Activated T-cell treated with anti-CD3 and anti-CD28 coated beads, Interleukin-2, amount 50 U/mL, for 4 hours (primary cell): ENCODE results near the gene RAD51B. TPM values are rescaled to one million over a fixed set of nuclear protein-coding genes. Genes with fewer than 3 reads are reported as not detected.
"Not testable (repeated sequence)": the region's sequence is repeated elsewhere in the genome, so short reads cannot be mapped to it uniquely, and the experiment has no call there.

Experiments
- ATAC-seq, 2 donors: fragments of 200-7000 bp; cut with Tn5 transposase; one replicate each; pipeline ENCODE4 v1.10.0; 2021
- DNase-seq: peaks from one replicate; pipeline ENCODE4 v3.0.0-alpha.2; 2020
- H3K27me3 Mint-ChIP-seq: one replicate; pipeline ENCODE4 v1.8.0; 2021; ENCODE audit warnings: low read depth, mixed read lengths
- H3K36me3 Mint-ChIP-seq: one replicate; pipeline ENCODE4 v1.8.0; 2022; ENCODE audit warnings: mixed read lengths; ENCODE audit not compliant: insufficient read depth
- H3K4me1 Mint-ChIP-seq: one replicate; pipeline ENCODE4 v1.8.0; 2021; ENCODE audit warnings: low read depth, mixed read lengths
- H3K4me3 Mint-ChIP-seq: one replicate; pipeline ENCODE4 v1.8.0; 2021; ENCODE audit warnings: mild to moderate bottlenecking, moderate library complexity, mixed read lengths
- H3K9me3 Mint-ChIP-seq: one replicate; pipeline ENCODE4 v1.8.0; 2021; ENCODE audit warnings: mixed read lengths
- total RNA-seq, 3 donors: library from RNA; stranded (reverse); gene quantifications; one replicate each; pipeline ENCODE4 v1.2.1, GENCODE V29; 2021

RAD51B gene
- total RNA-seq, 3 donors from 2014 or later = 10.6 to 16.1 (median 14.2) TPM

DNA sequence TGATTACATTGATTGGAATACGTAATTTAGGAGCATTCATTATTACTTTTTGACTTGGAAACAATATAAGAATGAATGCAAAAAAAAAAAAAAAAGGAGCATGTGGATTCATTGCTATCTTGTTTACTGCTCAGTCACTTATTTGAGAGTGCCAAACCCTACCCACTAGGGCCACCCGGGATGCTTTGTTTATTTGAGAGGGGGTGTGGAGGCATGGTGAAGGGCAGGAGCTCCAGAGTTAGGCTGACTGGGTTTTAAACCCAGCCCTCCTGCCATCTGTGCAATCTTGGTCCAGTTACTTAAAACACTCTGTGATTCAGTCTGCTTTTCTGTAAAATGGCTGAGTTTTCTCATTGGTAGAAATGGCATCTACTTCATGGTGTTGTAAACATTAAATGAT lies 195.2 kb downstream of the RAD51B start:
- no peak for ATAC-seq
- H3K4me3 Mint-ChIP-seq = no peak overlapping the region
- H3K36me3 Mint-ChIP-seq = peaks cover 5% of the 10 kb centered on the region
- no peak for DNase-seq
- no peaks in the 10 kb centered on the region for H3K27me3 Mint-ChIP-seq
- no peaks in the 10 kb centered on the region for H3K4me1 Mint-ChIP-seq
- peaks cover 6% of the 10 kb centered on the region for H3K9me3 Mint-ChIP-seq

GRCh38 chr14:68015356-68016254 lies 196.0 kb downstream of the RAD51B start:
- Mint-ChIP-seq H3K27me3 (no peaks in the 10 kb centered on the region), H3K4me3 (no peak overlapping the region), H3K36me3 (peaks cover 5% of the 10 kb centered on the region), H3K4me1 (no peaks in the 10 kb centered on the region), H3K9me3 (peaks cover 6% of the 10 kb centered on the region)
- no peak for ATAC-seq
- no peak for DNase-seq

- peaks cover 6% of the 10 kb centered on the region for H3K9me3 Mint-ChIP-seq
- no peak for DNase-seq
- no peak overlapping the region for H3K4me3 Mint-ChIP-seq
- H3K27me3 Mint-ChIP-seq = no peaks in the 10 kb centered on the region
- ATAC-seq = no peak
- H3K4me1 Mint-ChIP-seq = no peaks in the 10 kb centered on the region
- peaks cover 5% of the 10 kb centered on the region for H3K36me3 Mint-ChIP-seq
Observed at GRCh38 chr14:68016255-68016914, 196.8 kb downstream of the RAD51B start.

DNA sequence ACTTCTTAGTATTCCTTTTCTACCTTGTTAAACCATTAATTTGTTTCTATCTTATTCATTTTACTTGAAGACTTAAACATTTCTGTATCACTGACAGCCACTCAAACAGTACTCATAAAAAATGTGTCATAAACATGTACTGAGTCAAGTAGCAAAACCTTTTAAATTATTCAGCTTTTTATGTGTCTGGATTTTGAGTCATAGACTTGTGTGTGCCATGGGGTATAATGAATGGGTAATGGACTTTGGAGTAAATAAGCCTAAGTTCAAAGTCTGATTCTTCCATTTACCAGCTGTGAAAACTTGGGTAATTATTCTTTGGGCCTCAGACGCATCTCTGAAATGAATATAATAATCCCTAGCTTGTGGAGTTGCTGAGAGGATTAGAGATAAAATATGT lies 199.0 kb downstream of the RAD51B start:
- DNase-seq (no peak), ATAC-seq (no peak)
- peaks cover 16% of the 10 kb centered on the region for H3K36me3 Mint-ChIP-seq
- H3K9me3 Mint-ChIP-seq = peaks cover 21% of the 10 kb centered on the region
- no peak overlapping the region for H3K4me3 Mint-ChIP-seq
- H3K4me1 Mint-ChIP-seq = no peaks in the 10 kb centered on the region
- H3K27me3 Mint-ChIP-seq = no peaks in the 10 kb centered on the region

DNA sequence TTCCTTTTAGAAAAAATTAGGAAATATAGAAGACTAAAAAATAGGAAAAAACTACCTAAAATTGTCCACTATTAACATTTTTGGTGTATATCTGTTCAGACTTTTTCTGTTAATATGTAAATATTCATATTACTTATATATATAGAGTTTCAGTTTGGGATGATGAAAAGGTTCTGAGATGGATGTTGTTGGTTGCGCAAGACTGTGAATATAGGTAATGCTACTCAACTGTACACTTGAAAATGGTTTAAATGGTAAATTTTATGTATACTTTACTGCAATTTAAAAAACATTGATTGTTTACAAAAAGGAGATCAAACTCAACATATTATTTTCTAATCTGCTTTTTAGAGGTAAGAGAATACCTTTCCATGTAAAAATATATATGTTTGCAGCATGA lies 200.9 kb downstream of the RAD51B start:
- no peak for ATAC-seq
- Mint-ChIP-seq H3K27me3 (no peaks in the 10 kb centered on the region), H3K4me3 (no peak overlapping the region), H3K9me3 (peaks cover 18% of the 10 kb centered on the region), H3K36me3 (peaks cover 14% of the 10 kb centered on the region), H3K4me1 (no peaks in the 10 kb centered on the region)
- DNase-seq = no peak

DNA sequence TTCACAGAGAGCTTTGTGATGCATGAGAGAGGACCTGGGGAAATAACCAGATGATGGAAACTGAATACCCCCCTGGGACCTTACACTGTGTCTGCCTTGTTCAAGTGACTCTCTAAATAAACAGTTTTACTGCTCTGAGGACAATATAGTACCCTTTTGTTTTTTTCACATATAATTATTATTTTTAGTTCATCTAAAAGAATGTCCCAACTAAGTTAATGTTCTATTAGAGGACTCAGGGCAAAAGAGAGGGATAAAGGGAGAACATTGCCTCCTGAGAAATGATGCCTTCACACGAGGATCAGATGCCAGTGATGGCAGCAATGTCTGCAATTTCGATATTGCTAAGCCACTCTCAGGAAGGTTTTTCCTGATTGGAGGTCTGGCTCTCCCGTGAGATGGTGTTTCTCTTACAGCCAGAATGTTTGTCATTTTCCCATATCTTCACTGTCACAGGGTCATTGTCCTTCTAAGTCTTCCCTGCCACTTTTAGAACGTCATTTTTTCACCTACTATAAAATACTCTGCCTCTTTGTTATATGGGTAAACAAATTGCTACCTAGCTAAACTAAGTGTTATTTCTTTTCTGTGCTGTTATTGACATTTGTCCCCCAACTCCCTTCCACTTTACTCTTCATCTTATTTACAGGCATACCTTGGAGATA lies 201.6 kb downstream of the RAD51B start:
- Mint-ChIP-seq H3K27me3 (no peaks in the 10 kb centered on the region), H3K4me1 (no peaks in the 10 kb centered on the region), H3K4me3 (no peak overlapping the region), H3K9me3 (peaks cover 18% of the 10 kb centered on the region), H3K36me3 (peaks cover 16% of the 10 kb centered on the region)
- DNase-seq (no peak), ATAC-seq (no peak)

- Mint-ChIP-seq H3K4me1 (no peaks in the 10 kb centered on the region), H3K9me3 (peaks cover 26% of the 10 kb centered on the region), H3K4me3 (no peak overlapping the region), H3K36me3 (peaks cover 35% of the 10 kb centered on the region), H3K27me3 (no peaks in the 10 kb centered on the region)
- ATAC-seq (no peak), DNase-seq (no peak)
Observed at GRCh38 chr14:68027276-68027675, 207.7 kb downstream of the RAD51B start.

DNA sequence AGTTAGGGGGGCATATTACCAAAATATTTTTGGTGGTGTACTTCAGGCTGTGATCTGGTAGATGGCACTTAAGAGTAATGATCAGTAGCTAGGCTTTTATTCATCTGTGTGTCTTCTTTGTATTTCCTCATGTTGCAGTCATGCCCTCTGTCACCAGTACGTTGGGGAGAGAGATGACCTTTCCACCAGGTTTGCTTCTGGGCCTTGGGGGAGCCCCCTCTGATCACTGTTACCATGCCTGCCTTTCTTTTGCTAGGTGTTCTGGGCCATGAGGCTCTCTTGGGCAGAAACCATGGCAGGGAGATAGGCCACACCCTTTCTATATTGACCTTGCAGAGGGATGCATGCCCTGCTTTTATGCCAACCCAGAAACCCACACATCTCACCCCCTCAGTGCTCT lies 208.5 kb downstream of the RAD51B start:
- H3K4me3 Mint-ChIP-seq = no peak overlapping the region
- peaks cover 28% of the 10 kb centered on the region for H3K36me3 Mint-ChIP-seq
- H3K4me1 Mint-ChIP-seq = no peaks in the 10 kb centered on the region
- no peaks in the 10 kb centered on the region for H3K27me3 Mint-ChIP-seq
- peaks cover 20% of the 10 kb centered on the region for H3K9me3 Mint-ChIP-seq
- ATAC-seq = no peak
- DNase-seq = no peak

- not testable (repeated sequence) for ATAC-seq, H3K4me3 Mint-ChIP-seq, H3K27me3 Mint-ChIP-seq, H3K4me1 Mint-ChIP-seq, DNase-seq
- peaks cover 14% of the 10 kb centered on the region for H3K9me3 Mint-ChIP-seq
- H3K36me3 Mint-ChIP-seq = peaks cover 22% of the 10 kb centered on the region
Observed at GRCh38 chr14:68031011-68031410, 211.4 kb downstream of the RAD51B start.

- H3K4me1 Mint-ChIP-seq = no peaks in the 10 kb centered on the region
- H3K4me3 Mint-ChIP-seq = no peak overlapping the region
- DNase-seq = no peak
- H3K27me3 Mint-ChIP-seq = no peaks in the 10 kb centered on the region
- H3K9me3 Mint-ChIP-seq = peaks cover 14% of the 10 kb centered on the region
- H3K36me3 Mint-ChIP-seq = peaks cover 18% of the 10 kb centered on the region
- no peak for ATAC-seq
Observed at GRCh38 chr14:68032154-68032553, 212.6 kb downstream of the RAD51B start.

DNA sequence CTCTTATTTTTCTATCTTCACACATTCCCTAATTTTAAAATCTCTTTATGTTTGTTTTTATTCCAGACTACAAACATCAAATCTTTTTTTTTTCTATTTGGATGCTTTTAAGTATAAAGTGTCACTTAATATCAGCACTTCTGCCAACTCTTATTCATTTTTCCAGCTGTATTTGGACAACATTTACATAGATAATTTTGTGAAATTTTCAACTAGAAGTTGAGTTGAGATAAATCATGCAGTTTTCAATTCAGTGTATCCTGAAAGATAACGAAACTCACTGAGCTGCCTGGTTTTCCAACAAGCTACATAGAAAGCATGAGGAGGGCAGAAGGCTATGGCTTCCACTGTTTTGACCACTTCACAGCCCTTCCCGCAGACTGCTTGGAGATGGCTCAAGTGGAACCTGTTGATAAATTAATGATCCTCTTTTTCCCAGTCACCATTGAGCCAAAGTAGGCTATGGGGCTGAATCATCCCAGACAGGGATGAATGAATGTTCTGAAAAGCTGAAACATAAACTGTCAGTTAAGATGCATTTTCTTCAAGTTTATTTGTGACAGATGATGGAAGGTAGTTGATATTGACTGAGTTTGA lies 213.9 kb downstream of the RAD51B start:
- no peak for DNase-seq
- Mint-ChIP-seq H3K27me3 (no peaks in the 10 kb centered on the region), H3K9me3 (peaks cover 14% of the 10 kb centered on the region), H3K4me3 (no peak overlapping the region), H3K4me1 (no peaks in the 10 kb centered on the region), H3K36me3 (peaks cover 18% of the 10 kb centered on the region)
- no peak for ATAC-seq

DNA sequence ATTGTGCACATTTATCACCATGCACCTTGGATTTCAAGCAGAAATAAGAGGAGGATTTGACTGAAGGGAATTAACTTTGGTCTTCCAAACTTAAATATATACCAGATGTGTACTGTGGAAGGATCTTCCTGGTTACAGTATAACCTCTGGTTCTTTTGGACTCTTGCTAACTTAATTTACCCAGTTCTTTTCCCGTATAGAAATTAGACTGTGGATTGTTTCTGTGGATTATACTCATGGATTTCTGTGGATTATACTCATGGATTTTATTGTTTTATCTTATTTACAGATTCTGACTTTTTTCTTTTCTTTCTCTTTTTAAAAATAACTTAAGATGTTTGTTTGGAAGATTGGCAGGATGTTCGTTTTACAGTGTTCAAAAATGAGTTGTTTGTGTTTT lies 215.3 kb downstream of the RAD51B start:
- peaks cover 10% of the 10 kb centered on the region for H3K9me3 Mint-ChIP-seq
- ATAC-seq (no peak), DNase-seq (no peak)
- H3K27me3 Mint-ChIP-seq = no peaks in the 10 kb centered on the region
- peaks cover 11% of the 10 kb centered on the region for H3K36me3 Mint-ChIP-seq
- H3K4me3 Mint-ChIP-seq = no peak overlapping the region
- peaks cover 3% of the 10 kb centered on the region for H3K4me1 Mint-ChIP-seq

- Mint-ChIP-seq H3K4me3 (no peak overlapping the region), H3K9me3 (no peaks in the 10 kb centered on the region), H3K4me1 (peaks cover 3% of the 10 kb centered on the region), H3K27me3 (no peaks in the 10 kb centered on the region), H3K36me3 (peaks cover 4% of the 10 kb centered on the region)
- ATAC-seq = no peak
- DNase-seq = no peak
Observed at GRCh38 chr14:68036202-68036601, 216.6 kb downstream of the RAD51B start.

DNA sequence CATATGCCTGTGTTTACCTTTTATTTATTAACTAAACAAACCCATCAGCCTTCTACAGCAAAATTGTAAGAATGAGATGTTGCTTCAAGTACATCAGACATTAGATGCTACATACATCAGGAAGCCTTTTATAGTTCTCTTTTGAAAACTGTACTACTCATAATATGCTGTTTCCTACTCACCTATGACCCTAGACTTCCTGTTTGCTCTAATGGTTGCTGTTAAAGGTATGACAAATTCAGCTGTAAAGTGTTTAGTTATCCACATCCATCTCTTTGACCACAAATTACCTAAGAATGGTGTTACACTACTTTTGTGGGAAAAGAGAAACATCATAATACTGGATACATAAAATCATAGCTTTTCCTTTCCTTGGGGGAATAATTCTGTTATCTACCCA lies 220.0 kb downstream of the RAD51B start:
- peaks cover 3% of the 10 kb centered on the region for H3K4me1 Mint-ChIP-seq
- peaks cover 1% of the 10 kb centered on the region for H3K36me3 Mint-ChIP-seq
- no peak for ATAC-seq
- H3K9me3 Mint-ChIP-seq = no peaks in the 10 kb centered on the region
- DNase-seq = no peak
- H3K4me3 Mint-ChIP-seq = no peak overlapping the region
- no peaks in the 10 kb centered on the region for H3K27me3 Mint-ChIP-seq
